CD4-positive, alpha-beta memory T cell (primary cell): ENCODE results near the gene COQ10A. TPM values are rescaled to one million over a fixed set of nuclear protein-coding genes. Genes with fewer than 3 reads are reported as not detected.

Experiments used
- CTCF ChIA-PET: fragments of 350-600 bp; sonication (Branson Sonifier 250); formaldehyde crosslinking; loops from one replicate; lab custom pipeline; 2021; ENCODE audit warnings: inconsistent platforms; ENCODE audit not compliant: partially characterized antibody; lab: Charles Lee
- POLR2A ChIA-PET: fragments of 350-600 bp; sonication (Branson Sonifier 250); formaldehyde crosslinking; loops from one replicate; lab custom pipeline; 2021; ENCODE audit not compliant: partially characterized antibody; lab: Charles Lee
- DNase-seq, 5 donors: peaks; one replicate each; pipeline versions ENCODE4 v3.0.0 to v3.0.0-alpha.2; 2020 to 2022; ENCODE audit warnings: mixed read lengths in 1 of 5
- H3K27ac ChIP-seq: one replicate; pipeline ENCODE4 v1.7.0; 2013; ENCODE audit warnings: low read depth, low read length
- H3K27me3 ChIP-seq: 2 replicates; pipeline ENCODE4 v1.7.0; 2013; ENCODE audit warnings: mild to moderate bottlenecking, low read length, moderate library complexity; ENCODE audit not compliant: insufficient read depth
- H3K36me3 ChIP-seq: 2 replicates; pipeline ENCODE4 v1.7.0; 2013; ENCODE audit warnings: mild to moderate bottlenecking, low read length, moderate library complexity; ENCODE audit not compliant: insufficient read depth
- H3K4me1 ChIP-seq: 2 replicates; pipeline ENCODE4 v1.7.0; 2013; ENCODE audit warnings: mild to moderate bottlenecking, low read length, moderate library complexity; ENCODE audit not compliant: insufficient read depth
- H3K4me3 ChIP-seq, 2 donors: one replicate each; pipeline ENCODE4 v1.7.0; 2013; ENCODE audit warnings: low read length in 2 of 2, mild to moderate bottlenecking in 1 of 2
- H3K9me3 ChIP-seq, 2 donors: one replicate each; pipeline ENCODE4 v1.7.0; 2013; ENCODE audit warnings: low read length in 2 of 2, control low read depth in 1 of 2; ENCODE audit not compliant: control insufficient read depth in 1 of 2
- H3K27ac Mint-ChIP-seq, 7 donors: one replicate each; pipeline ENCODE4 v1.8.0; 2020 to 2021; ENCODE audit warnings: mixed read lengths in 7 of 7, mild to moderate bottlenecking in 6 of 7, inconsistent platforms in 3 of 7, moderate library complexity in 3 of 7
- H3K27me3 Mint-ChIP-seq, 2 donors: one replicate each; pipeline ENCODE4 v1.8.0; 2020 to 2021; ENCODE audit warnings: mixed read lengths in 2 of 2
- H3K36me3 Mint-ChIP-seq, 2 donors: one replicate each; pipeline ENCODE4 v1.8.0; 2020 to 2021; ENCODE audit warnings: mixed read lengths in 2 of 2, inconsistent platforms in 1 of 2, mild to moderate bottlenecking in 1 of 2
- H3K4me1 Mint-ChIP-seq, 4 donors: one replicate each; pipeline ENCODE4 v1.8.0; 2020 to 2021; ENCODE audit warnings: mixed read lengths in 4 of 4, mild to moderate bottlenecking in 1 of 4
- H3K4me3 Mint-ChIP-seq, 8 donors: one replicate each; pipeline ENCODE4 v1.8.0; 2020 to 2021; ENCODE audit warnings: mixed read lengths in 8 of 8, mild to moderate bottlenecking in 7 of 8, moderate library complexity in 6 of 8, inconsistent platforms in 3 of 8
- H3K9me3 Mint-ChIP-seq, 8 donors: one replicate each; pipeline ENCODE4 v1.8.0; 2020 to 2021; ENCODE audit warnings: mixed read lengths in 8 of 8, mild to moderate bottlenecking in 5 of 8, inconsistent platforms in 3 of 8, moderate library complexity in 1 of 8
- intact Hi-C: fragments of 100-400 bp; cut with micrococcal nuclease; formaldehyde crosslinking; loops from one replicate; pipeline ENCODE4 v1.15.1; 2023
- polyA plus RNA-seq, 2 donors: library from polyadenylated mRNA; unstranded; fragments of 300-500 nt; fragmentation: Illumina TruSeq; gene quantifications; one replicate each; pipeline ENCODE4 v1.2.3, GENCODE V29; 2021
- total RNA-seq, 2 experiments: library from RNA; stranded (reverse); gene quantifications; one replicate each; pipeline ENCODE4 v1.2.3, GENCODE V29; 2021

Gene COQ10A
- total and polyA plus RNA-seq, 4 experiments from 2014 or later = 8.7 to 38.6 (median 23.5) TPM

DNA sequence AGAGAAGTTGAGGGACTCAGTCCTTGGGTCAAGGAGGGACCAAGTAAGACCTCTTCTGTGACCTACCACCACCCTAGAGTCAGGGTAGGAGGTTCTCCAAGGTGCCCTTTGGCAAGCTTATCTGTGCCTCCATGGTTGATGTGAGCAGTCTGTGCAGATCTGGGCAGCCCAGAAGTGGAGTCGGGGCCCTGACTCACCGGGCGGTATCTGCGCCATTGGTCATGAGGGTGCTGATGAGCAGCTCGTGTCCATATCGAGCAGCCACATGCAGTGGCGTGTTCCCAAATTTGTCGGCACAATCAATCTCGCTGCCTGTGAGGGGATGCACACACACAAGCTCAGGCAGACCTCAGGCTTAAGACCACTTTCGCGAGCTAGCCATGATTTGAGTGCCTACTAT lies 13.7 kb upstream of the COQ10A start:
- POLR2A ChIA-PET = interaction anchor here (0.9 to 1.1 kb wide), 2 partner anchors 32 to 133 kb away, joined by 3 read pairs; partner anchors contain the start of gene RNF41
- no peaks in the 10 kb centered on the region for H3K27me3 Mint-ChIP-seq
- H3K27ac Mint-ChIP-seq = no peak overlapping the region
- H3K9me3 ChIP-seq = no peaks in the 10 kb centered on the region
- H3K4me3 Mint-ChIP-seq = no peak overlapping the region
- H3K4me1 Mint-ChIP-seq = peaks cover 8 to 16% (median 13%) of the 10 kb centered on the region in 4 donors
- H3K36me3 Mint-ChIP-seq = peaks cover 40 to 56% of the 10 kb centered on the region in 2 donors
- peaks cover 56% of the 10 kb centered on the region for H3K36me3 ChIP-seq
- intact Hi-C loops = no loop called here
- CTCF ChIA-PET = interaction anchor here (1.1 kb wide), 1 partner anchor 13 kb away, joined by 3 read pairs; the partner anchor contains the start of gene COQ10A
- H3K27me3 ChIP-seq = no peaks in the 10 kb centered on the region
- H3K9me3 Mint-ChIP-seq = no peaks in the 10 kb centered on the region
- peaks cover 17% of the 10 kb centered on the region for H3K4me1 ChIP-seq
- no peak for DNase-seq
- no peak overlapping the region for H3K4me3 ChIP-seq
- H3K27ac ChIP-seq = no peak overlapping the region

DNA sequence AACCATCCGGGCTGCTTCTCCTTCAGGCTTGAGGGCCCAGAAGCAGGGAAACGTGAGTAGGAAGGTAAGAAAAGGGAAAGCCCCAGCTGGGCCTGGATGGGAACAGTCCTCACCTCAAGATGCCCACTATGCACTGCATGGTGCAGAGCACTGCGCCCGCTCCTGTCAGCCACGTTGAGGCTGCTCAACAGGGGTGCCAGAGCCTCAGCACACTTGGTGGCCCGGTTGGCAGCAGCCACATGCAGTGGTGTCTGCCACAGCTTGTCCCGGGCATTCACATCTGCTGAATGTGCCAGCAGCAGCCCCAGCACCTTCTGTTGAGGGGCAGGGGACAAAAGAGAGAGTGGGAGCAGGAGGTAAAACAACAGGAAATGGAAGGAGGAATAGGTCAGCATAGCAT lies 11.1 kb upstream of the COQ10A start:
- Histone ChIP-seq H3K36me3 (peaks cover 41% of the 10 kb centered on the region), H3K4me3 (no peak overlapping the region), H3K4me1 (peaks cover 21% of the 10 kb centered on the region), H3K9me3 (no peaks in the 10 kb centered on the region), H3K27me3 (no peaks in the 10 kb centered on the region), H3K27ac (no peak overlapping the region)
- no peak for DNase-seq
- Mint-ChIP-seq H3K9me3 (no peaks in the 10 kb centered on the region), H3K4me3 (peak overlapping the region in 2 of 8 donors; percentile 1 to 44), H3K36me3 (peaks cover 35 to 50% of the 10 kb centered on the region in 2 donors), H3K27me3 (no peaks in the 10 kb centered on the region), H3K27ac (peak overlapping the region in 2 of 7 donors; percentile 32 to 37), H3K4me1 (peaks cover 13 to 27% (median 18%) of the 10 kb centered on the region in 4 donors)
- POLR2A ChIA-PET = interaction anchor here (1.0 to 5.1 kb wide), 4 partner anchors 12 to 61 kb away, joined by 3 to 30 read pairs (median 6); partner anchors contain the start of genes CNPY2 and RNF41
- intact Hi-C loops = no loop called here
- CTCF ChIA-PET = interaction anchor here (1.6 to 5.5 kb wide), 2 partner anchors 12 to 34 kb away, joined by 3 to 36 read pairs; partner anchors contain the start of genes COQ10A and RNF41

DNA sequence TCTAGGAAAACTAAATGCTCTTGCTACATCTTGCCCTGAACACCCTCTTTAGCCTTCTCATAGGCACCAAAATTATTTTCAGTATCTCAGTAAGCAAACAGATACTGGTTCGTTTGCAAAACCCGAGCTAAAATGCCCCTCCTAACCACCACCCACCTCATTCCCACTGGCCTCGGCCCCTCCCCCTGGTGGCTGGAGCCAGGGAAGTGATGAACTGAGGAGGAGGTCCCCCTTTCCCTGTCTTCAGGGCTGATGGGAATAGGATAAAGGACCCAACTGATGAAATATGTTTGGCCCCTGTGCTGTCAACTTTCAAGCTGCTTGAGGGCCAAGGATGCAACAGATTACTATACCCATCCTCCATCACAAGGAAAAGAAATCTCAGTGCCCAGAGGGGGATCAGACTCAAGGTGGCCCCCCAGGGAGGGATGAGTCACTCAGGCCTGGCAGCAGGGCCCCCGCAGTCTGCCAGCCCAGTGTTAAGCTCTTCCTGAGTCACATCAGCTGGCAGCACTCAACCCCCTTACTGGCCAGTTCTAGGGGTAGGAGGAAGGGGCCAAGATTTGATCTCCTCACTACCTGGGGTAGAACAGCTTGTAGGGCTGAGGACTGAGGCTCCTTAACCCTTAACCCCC lies 10.3 kb upstream of the COQ10A start:
- H3K4me3 Mint-ChIP-seq = peak overlapping the region; percentile 81 to 86 (median 83)
- intact Hi-C loops = no loop called here
- no peaks in the 10 kb centered on the region for H3K27me3 Mint-ChIP-seq
- Histone ChIP-seq H3K36me3 (peaks cover 41% of the 10 kb centered on the region), H3K9me3 (no peaks in the 10 kb centered on the region), H3K4me3 (no peak overlapping the region), H3K27ac (peak overlapping the region; percentile 81), H3K27me3 (no peaks in the 10 kb centered on the region), H3K4me1 (peaks cover 21% of the 10 kb centered on the region)
- peaks cover 13 to 31% (median 18%) of the 10 kb centered on the region in 4 donors for H3K4me1 Mint-ChIP-seq
- DNase-seq = no peak
- peak overlapping the region in 5 of 7 donors; percentile 32 to 83 (median 59) for H3K27ac Mint-ChIP-seq
- H3K36me3 Mint-ChIP-seq = peaks cover 35 to 47% of the 10 kb centered on the region in 2 donors
- CTCF ChIA-PET = interaction anchor here (1.3 to 5.5 kb wide), 5 partner anchors 11 to 208 kb away, joined by 3 to 36 read pairs (median 10); partner anchors contain the start of genes COQ10A, RNF41, SMARCC2 and ZC3H10
- H3K9me3 Mint-ChIP-seq = no peaks in the 10 kb centered on the region
- POLR2A ChIA-PET = interaction anchor here (0.6 to 5.1 kb wide), 11 partner anchors 11 to 856 kb away, joined by 3 to 38 read pairs (median 4); partner anchors contain the start of genes CNPY2, COQ10A, ORMDL2 and RNF41

DNA sequence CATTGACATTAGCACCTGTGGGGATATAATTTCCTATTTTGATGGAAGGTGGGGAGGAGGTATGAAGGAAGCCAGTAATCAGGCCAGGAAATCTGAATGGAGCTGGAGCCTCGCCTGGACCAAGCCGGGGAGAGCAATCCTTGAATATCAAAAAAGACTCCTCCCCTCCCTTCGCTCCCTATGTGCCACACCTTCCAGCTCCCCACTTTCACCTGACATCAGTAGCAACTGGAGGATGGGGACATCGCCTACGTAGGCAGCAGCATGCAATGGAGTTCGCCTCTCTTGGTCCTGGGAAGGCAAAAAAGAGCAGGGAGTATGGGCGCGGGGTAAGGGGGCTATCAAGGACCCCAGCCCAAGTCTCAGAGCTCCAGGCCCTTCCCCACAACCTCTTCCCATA lies 9.7 kb upstream of the COQ10A start:
- no peaks in the 10 kb centered on the region for H3K9me3 Mint-ChIP-seq

DNA sequence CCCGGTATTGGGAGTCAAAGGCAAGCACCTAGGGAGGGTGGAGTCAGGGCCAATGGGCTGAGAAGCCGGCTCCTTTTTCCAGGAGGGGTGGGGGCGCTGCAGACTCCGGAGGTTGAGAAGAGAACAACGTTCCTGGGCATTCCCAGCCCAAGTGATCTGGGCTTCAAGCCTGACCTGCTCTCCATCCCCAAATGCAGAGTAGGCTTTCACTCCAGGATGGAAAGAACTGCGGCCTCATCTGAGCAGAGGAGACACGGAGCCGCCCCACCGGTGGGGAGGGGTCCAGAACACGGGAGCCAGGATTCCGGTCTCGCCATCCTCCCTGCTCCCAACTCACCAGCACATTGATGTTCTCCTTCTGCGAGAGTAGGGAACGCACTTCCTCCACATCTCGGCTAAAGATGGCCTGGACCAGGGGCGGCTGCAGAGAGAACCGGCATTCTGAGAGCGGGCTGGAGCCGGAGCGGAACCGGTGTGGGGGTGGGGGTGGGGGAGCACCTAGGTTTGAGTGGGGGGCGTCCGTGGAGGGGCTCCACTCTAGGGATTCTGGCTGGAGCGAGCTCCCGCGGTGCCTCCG lies 9.2 kb upstream of the COQ10A start:
- ChIA-PET POLR2A (interaction anchor here (0.6 to 5.1 kb wide), 27 partner anchors 8 to 855 kb away, joined by 3 to 38 read pairs (median 4); partner anchors contain the start of genes CNPY2, COQ10A, CS and ESYT1), CTCF (interaction anchor here (0.7 to 5.5 kb wide), 13 partner anchors 10 to 206 kb away, joined by 3 to 36 read pairs (median 7); partner anchors contain the start of genes COQ10A, RNF41, SMARCC2 and TIMELESS)
- intact Hi-C loops = loop anchor here (1.0 kb wide), 5 partner anchors 9 to 207 kb away; partner anchors contain the start of genes COQ10A and CS
- Mint-ChIP-seq H3K27me3 (no peaks in the 10 kb centered on the region), H3K4me1 (peaks cover 13 to 31% (median 19%) of the 10 kb centered on the region in 4 donors), H3K27ac (peak overlapping the region in 6 of 7 donors; percentile 59 to 81 (median 76)), H3K4me3 (peak overlapping the region; percentile 81 to 86 (median 83)), H3K36me3 (peaks cover 26 to 35% of the 10 kb centered on the region in 2 donors), H3K9me3 (no peaks in the 10 kb centered on the region)
- DNase-seq = no peak
- H3K36me3 ChIP-seq = peaks cover 30% of the 10 kb centered on the region
- H3K9me3 ChIP-seq = no peaks in the 10 kb centered on the region
- peak overlapping the region; percentile 81 for H3K27ac ChIP-seq
- H3K27me3 ChIP-seq = no peaks in the 10 kb centered on the region
- H3K4me1 ChIP-seq = peaks cover 21% of the 10 kb centered on the region
- peak overlapping the region; percentile 8 to 85 for H3K4me3 ChIP-seq

More for the DNA sequence above, 9.7 kb upstream of the COQ10A start:
- peaks cover 13 to 31% (median 19%) of the 10 kb centered on the region in 4 donors for H3K4me1 Mint-ChIP-seq
- H3K36me3 Mint-ChIP-seq = peaks cover 31 to 41% of the 10 kb centered on the region in 2 donors
- Histone ChIP-seq H3K9me3 (no peaks in the 10 kb centered on the region), H3K4me1 (peaks cover 21% of the 10 kb centered on the region), H3K27ac (peak overlapping the region; percentile 81), H3K36me3 (peaks cover 35% of the 10 kb centered on the region), H3K4me3 (peak overlapping the region; percentile 8 to 85), H3K27me3 (no peaks in the 10 kb centered on the region)
- ChIA-PET POLR2A (interaction anchor here (0.6 to 5.1 kb wide), 13 partner anchors 10 to 855 kb away, joined by 3 to 38 read pairs (median 6); partner anchors contain the start of genes CNPY2, COQ10A, IL23A and ORMDL2), CTCF (interaction anchor here (1.3 to 5.5 kb wide), 4 partner anchors 11 to 207 kb away, joined by 6 to 36 read pairs (median 14); partner anchors contain the start of genes COQ10A, SMARCC2 and ZC3H10)
- no peaks in the 10 kb centered on the region for H3K27me3 Mint-ChIP-seq
- intact Hi-C loops = no loop called here
- H3K4me3 Mint-ChIP-seq = peak overlapping the region; percentile 81 to 86 (median 83)
- peak overlapping the region; percentile 48 to 83 (median 79) for H3K27ac Mint-ChIP-seq
- no peak for DNase-seq

DNA sequence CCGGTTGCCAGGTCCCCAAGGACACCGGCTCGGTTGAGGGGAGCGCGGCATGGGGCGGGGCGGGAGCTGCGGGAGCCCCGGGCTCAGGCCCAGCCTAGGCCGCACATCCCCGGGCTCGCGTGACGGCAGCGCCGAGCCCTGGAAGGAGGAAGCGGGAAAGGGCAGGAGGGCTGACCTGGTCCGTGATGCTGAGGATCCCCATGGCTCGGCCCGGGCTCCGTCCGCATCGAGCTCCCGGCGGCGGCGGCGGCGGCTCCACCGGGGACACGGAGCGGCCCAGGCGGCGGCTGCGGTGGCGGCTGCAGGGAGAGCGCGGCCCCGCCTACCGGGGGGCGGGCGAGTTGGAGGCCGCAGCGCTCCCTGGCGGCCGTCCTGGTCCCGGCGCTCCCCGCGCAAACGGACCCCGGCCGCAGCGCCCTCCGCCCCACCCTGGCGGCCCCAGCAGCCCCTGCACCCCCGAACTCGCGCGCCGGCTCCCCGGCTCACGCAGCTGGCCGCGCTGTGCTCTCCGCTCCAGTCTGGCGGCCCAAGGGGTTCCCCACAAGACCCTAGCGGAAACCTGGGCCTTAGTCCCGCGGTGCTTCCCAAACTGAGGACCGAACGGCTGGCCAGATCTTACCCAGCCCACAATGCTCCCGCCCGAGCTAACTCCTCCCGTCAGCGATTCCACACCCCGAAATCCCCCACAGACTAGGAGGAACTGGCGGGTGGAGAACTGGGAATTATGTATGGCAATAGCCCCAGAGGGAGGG lies 8.5 kb upstream of the COQ10A start, which contains the start of gene ANKRD52:
Gene ANKRD52 (minus strand): TSS at position 317 of the 752 bp plus-strand sequence. CDS start 115 bp downstream, at position 202.
- Histone ChIP-seq H3K36me3 (peaks cover 24% of the 10 kb centered on the region), H3K9me3 (no peaks in the 10 kb centered on the region), H3K4me1 (peaks cover 21% of the 10 kb centered on the region), H3K27ac (peak within 1 kb of the TSS; percentile 81), H3K4me3 (peak within 1 kb of the TSS; percentile 85 to 95), H3K27me3 (no peaks in the 10 kb centered on the region)
- POLR2A ChIA-PET = interaction anchor here (0.6 to 5.1 kb wide), 26 partner anchors 9 to 529 kb away, joined by 3 to 38 read pairs (median 4); partner anchors contain the start of genes CNPY2, COQ10A, CS and ESYT1
- Mint-ChIP-seq H3K4me1 (peaks cover 13 to 31% (median 19%) of the 10 kb centered on the region in 4 donors), H3K36me3 (peaks cover 20 to 29% of the 10 kb centered on the region in 2 donors), H3K4me3 (peak within 1 kb of the TSS; percentile 89 to 97 (median 92)), H3K9me3 (no peaks in the 10 kb centered on the region), H3K27me3 (no peaks in the 10 kb centered on the region), H3K27ac (peak within 1 kb of the TSS; percentile 82 to 95 (median 91))
- CTCF ChIA-PET = interaction anchor here (0.7 to 5.5 kb wide), 14 partner anchors 10 to 213 kb away, joined by 3 to 36 read pairs (median 6); partner anchors contain the start of genes COQ10A, RNF41, SMARCC2 and TIMELESS
- peak; percentile 76 to 87 (median 82) for DNase-seq
- intact Hi-C loops = loop anchor here (1.0 kb wide), 5 partner anchors 8 to 206 kb away; partner anchors contain the start of genes COQ10A and CS
